GM12878 (cell line): Measurements from ENCODE around the gene ARFRP1. TPM values are rescaled to one million over a fixed set of nuclear protein-coding genes. Genes with fewer than 3 reads are reported as not detected.
A peak's percentile ranks its signal among the peaks of the same experiment; 100 is the strongest.

ENCODE experiments used
- ATAC-seq: fragments of 200-7000 bp; cut with Tn5 transposase; 3 replicates; pipeline ENCODE4 v1.9.1; 2020; ENCODE audit warnings: mild to moderate bottlenecking, moderate library complexity
- BruUV-seq: library from RNA; stranded (reverse); fragments of 400-500 nt; replicated peaks from 2 replicates; lab custom pipeline; 2021; lab: Mats Ljungman, UMichigan
- CTCF ChIA-PET: fragments of 300-600 bp; sonication (Branson Sonifier 250); formaldehyde crosslinking; extraction: SDS; loops from one replicate; lab custom pipeline; 2021; ENCODE audit warnings: inconsistent platforms; lab: Yijun Ruan, JAX
- POLR2A ChIA-PET: fragments of 350-600 bp; formaldehyde crosslinking; extraction: SDS; loops from one replicate; lab custom pipeline; 2021; ENCODE audit warnings: inconsistent platforms; lab: Charles Lee
- RAD21 ChIA-PET: fragments of 300-600 bp; sonication (Branson Sonifier 250); formaldehyde crosslinking; loops from one replicate; lab custom pipeline; 2023; ENCODE audit warnings: antibody characterized with exemption; ENCODE audit not compliant: unreplicated experiment; lab: Charles Lee
- SMC1A ChIA-PET: fragments of 300-600 bp; sonication (Branson Sonifier 250); formaldehyde crosslinking; loops from one replicate; lab custom pipeline; 2023; ENCODE audit not compliant: unreplicated experiment, uncharacterized antibody; lab: Charles Lee
- DNase-seq: peaks from one replicate; pipeline ENCODE4 v3.0.0-alpha.2; 2011; ENCODE audit warnings: low read depth, low spot score
- FAIRE-seq: peaks from 3 replicates; lab custom pipeline; 2011; peaks lifted over from hg19 to GRCh38; lab: Jason Lieb, UNC
- H2AFZ ChIP-seq: 2 replicates; pipeline ENCODE4 v1.6.0; 2011; ENCODE audit warnings: low read depth, low read length, control low read depth; ENCODE audit not compliant: control insufficient read depth
- H3K27ac ChIP-seq: 2 replicates; pipeline ENCODE4 v1.5.1; 2011; ENCODE audit warnings: control low read depth; ENCODE audit not compliant: control insufficient read depth, insufficient read depth
- H3K27me3 ChIP-seq, 2 experiments: replicated peaks in 1 of 2; 2 replicates each; pipeline versions ENCODE4 v1.6.0 to v1.6.1; 2011; ENCODE audit warnings: low read length in 1 of 2; ENCODE audit not compliant: control insufficient read depth in 2 of 2, insufficient read depth in 2 of 2
- H3K36me3 ChIP-seq, 2 experiments: 2 replicates each; pipeline ENCODE4 v1.5.1; 2011; ENCODE audit warnings: low read length in 1 of 2; ENCODE audit not compliant: control insufficient read depth in 2 of 2, insufficient read depth in 2 of 2
- H3K4me1 ChIP-seq: 2 replicates; pipeline ENCODE4 v1.6.1; 2011; ENCODE audit warnings: mild to moderate bottlenecking, low read length, moderate library complexity, mixed read lengths; ENCODE audit not compliant: control insufficient read depth, insufficient read depth
- H3K4me2 ChIP-seq: 2 replicates; pipeline ENCODE4 v1.6.0; 2011; ENCODE audit warnings: control low read depth; ENCODE audit not compliant: control insufficient read depth, insufficient read depth
- H3K4me3 ChIP-seq: fragments of 200-600 bp; sonication (generic); 2 replicates; pipeline ENCODE4 v1.5.1; 2016
- H3K79me2 ChIP-seq: 2 replicates; pipeline ENCODE4 v1.6.0; 2011; ENCODE audit warnings: low read length; ENCODE audit not compliant: control insufficient read depth, insufficient read depth
- H3K9ac ChIP-seq: 2 replicates; pipeline ENCODE4 v1.8.0; 2011; ENCODE audit warnings: low read length, control low read depth, mixed read lengths; ENCODE audit not compliant: control insufficient read depth, insufficient read depth
- H3K9me3 ChIP-seq: replicated peaks from 3 replicates; pipeline ENCODE4 v1.5.1; 2011; ENCODE audit warnings: mild to moderate bottlenecking, low read length; ENCODE audit not compliant: control insufficient read depth, insufficient read depth
- H4K20me1 ChIP-seq: 2 replicates; pipeline ENCODE4 v1.6.0; 2011; ENCODE audit not compliant: control insufficient read depth, insufficient read depth
- BRCA1 ChIP-seq: IDR thresholded peaks from 2 replicates; pipeline ENCODE4 v1.6.1; 2011; ENCODE audit warnings: low read depth, low read length, improper control_type of control experiment
- CBX5 ChIP-seq: sonication (generic); IDR thresholded peaks from 2 replicates; pipeline ENCODE4 v1.6.1; 2016; ENCODE audit warnings: low read depth, moderate library complexity, mild to moderate bottlenecking, inconsistent platforms
- EP300 ChIP-seq, 2 experiments: fragments of 150-350 bp in 1 of 2; IDR thresholded peaks; 2 replicates each; pipeline ENCODE4 v1.6.1; 2011 to 2012; ENCODE audit warnings: low read depth in 2 of 2, low read length in 2 of 2, borderline replicate concordance in 1 of 2, improper control_type of control experiment in 1 of 2, inconsistent platforms in 1 of 2; ENCODE audit not compliant: control insufficient read depth in 1 of 2
- ESRRA ChIP-seq: IDR thresholded peaks from 2 replicates; pipeline ENCODE4 v1.6.1; 2012; ENCODE audit warnings: mild to moderate bottlenecking, low read length, improper control_type of control experiment
- JUNB ChIP-seq: IDR thresholded peaks from 2 replicates; pipeline ENCODE4 v1.6.1; 2016; ENCODE audit warnings: antibody characterized with exemption, mild to moderate bottlenecking
- NRF1 ChIP-seq: conservative IDR thresholded peaks from 2 replicates; pipeline ENCODE4 v1.6.1; 2011; ENCODE audit warnings: mild to moderate bottlenecking, low read depth, low read length, improper control_type of control experiment
- RBBP5 ChIP-seq: fragments of 200-600 bp; sonication (generic); conservative IDR thresholded peaks from 2 replicates; pipeline ENCODE4 v1.6.1; 2016
- RUNX3 ChIP-seq: IDR thresholded peaks from 2 replicates; pipeline ENCODE4 v1.6.1; 2012; ENCODE audit warnings: low read length, inconsistent platforms
- SP1 ChIP-seq: IDR thresholded peaks from one replicate; pipeline ENCODE4 v1.6.1; 2011; ENCODE audit warnings: low read depth, low read length
- SREBF1 ChIP-seq: IDR thresholded peaks from 2 replicates; pipeline ENCODE4 v1.6.1; 2012; ENCODE audit warnings: mild to moderate bottlenecking, low read length
- STAT1 ChIP-seq: fragments of 450-650 bp; conservative IDR thresholded peaks from 2 replicates; pipeline ENCODE4 v1.6.1; 2014; ENCODE audit warnings: antibody characterized with exemption, mild to moderate bottlenecking
- TAF1 ChIP-seq: IDR thresholded peaks from 2 replicates; pipeline ENCODE4 v1.6.1; 2011; ENCODE audit warnings: mild to moderate bottlenecking, low read depth, low read length, borderline replicate concordance
- YBX1 ChIP-seq: fragments of 450-650 bp; IDR thresholded peaks from 2 replicates; pipeline ENCODE4 v1.6.1; 2016; ENCODE audit warnings: antibody characterized with exemption
- ZBTB40 ChIP-seq: fragments of 450-650 bp; IDR thresholded peaks from 2 replicates; pipeline ENCODE4 v1.6.1; 2016; ENCODE audit warnings: mild to moderate bottlenecking, moderate library complexity, borderline replicate concordance
- ZZZ3 ChIP-seq: IDR thresholded peaks from 2 replicates; pipeline ENCODE4 v1.6.1; 2011; ENCODE audit warnings: low read depth; ENCODE audit not compliant: control insufficient read depth, insufficient read length
- WGBS: methylation state at CpG from one replicate; pipeline ENCODE4 v1.1.6; 2016; ENCODE audit warnings: low lambda C conversion rate; ENCODE audit not compliant: insufficient replicate concordance, insufficient coverage; ENCODE audit errors: missing lambda C conversion rate; 5-methylcytosine and 5-hydroxymethylcytosine counted together
- in situ Hi-C: fragments of 300-500 bp; cut with MboI; formaldehyde crosslinking; loops from 9 replicates; pipeline ENCODE4 v1.14.3; 2018; ENCODE audit warnings: mixed read lengths
- intact Hi-C: fragments of 100-400 bp; cut with micrococcal nuclease; formaldehyde crosslinking; loops from one replicate; pipeline ENCODE4 v1.14.2; 2022; ENCODE audit not compliant: unreplicated experiment
- polyA plus RNA-seq, 11 experiments: library from polyadenylated mRNA; depleted of rRNA in 4 of 11; unstranded in 6 of 11; stranded (reverse) in 5 of 11; fragments of >200 nt; fragmentation: Nextera tagmentation in 4 of 11; fragmentation: Illumina TruSeq in 1 of 11; extraction: Ambion mirVana in 4 of 11; extraction: Trizol in 1 of 11; gene quantifications; 1 replicate in 1 of 11; 2 replicates in 10 of 11; pipeline versions ENCODE4 v1.2.1 to v1.2.3, GENCODE V29; 2011 to 2016; ENCODE audit warnings: inconsistent platforms in 2 of 11, missing spikeins in 2 of 11, low read depth in 1 of 11
- total RNA-seq, 4 experiments: library from RNA; depleted of rRNA in 3 of 4; stranded (reverse); fragments of >200 nt in 3 of 4; fragmentation: Illumina TruSeq in 1 of 4; extraction: Trizol in 1 of 4; gene quantifications; 2 replicates each; pipeline versions ENCODE4 v1.2.1 to v1.2.3, GENCODE V29; 2013 to 2021
- TF ChIP-seq, protein P1 (sequence below): IDR thresholded peaks from 2 replicates; pipeline ENCODE4 v1.6.1; 2012; ENCODE audit warnings: low read depth, low read length, improper control_type of control experiment

Gene ARFRP1
- total and polyA plus RNA-seq, 10 of the 15 experiments (the other 5 are each of a cell fraction or from before 2014, with no cell fraction given), result 0.37 to 71.7 (median 34.6) TPM

- Histone ChIP-seq H3K79me2 (peaks cover 50% of the 10 kb centered on the region), H3K4me3 (peak overlapping the region; percentile 89), H4K20me1 (no peaks in the 10 kb centered on the region), H3K27ac (peak overlapping the region; percentile 67), H2AFZ (peak overlapping the region; percentile 41), H3K4me1 (peaks cover 12% of the 10 kb centered on the region), H3K36me3 (peaks cover 5 to 27% of the 10 kb centered on the region in 2 experiments), H3K4me2 (peak overlapping the region; percentile 72), H3K9me3 (peaks cover 7% of the 10 kb centered on the region; the same call in 2 of the 3 replicates), H3K9ac (peak overlapping the region; percentile 77), H3K27me3 (no peaks in the 10 kb centered on the region)
- ChIA-PET RAD21 (interaction anchor here (0.6 to 2.4 kb wide), 17 partner anchors 10 to 353 kb away, joined by 3 to 32 read pairs (median 4); partner anchors contain the start of genes LIME1, PRPF6, PTK6 and RTEL1), SMC1A (interaction anchor here (0.6 to 2.6 kb wide), 8 partner anchors 11 to 156 kb away, joined by 3 to 14 read pairs (median 5); partner anchors contain the start of genes LIME1 and TPD52L2), CTCF (interaction anchor here (0.9 to 3.3 kb wide), 16 partner anchors 10 to 269 kb away, joined by 3 to 28 read pairs (median 5); partner anchors contain the start of genes LIME1, RTEL1, SLC2A4RG and TPD52L2), POLR2A (interaction anchor here (1.0 to 1.6 kb wide), 7 partner anchors 28 to 188 kb away, joined by 3 to 5 read pairs (median 3); partner anchors contain the start of genes LIME1, RTEL1, SLC2A4RG and TPD52L2)
- ATAC-seq, result no peak; the same call in 2 of the 3 replicates
- intact Hi-C loops (no loop called here), in situ Hi-C loops (loop anchor here (5.0 kb wide), 1 partner anchor 149 kb away; no protein-coding TSS in a partner anchor)
- 50% methylated on average over 46 of the region's 67 CpGs for WGBS
- DNase-seq, result no peak
- BruUV-seq, result TSS peak; percentile 65
- no peak for FAIRE-seq
- TF ChIP-seq SREBF1 (no peak), RUNX3 (no peak), BRCA1 (no peak), TAF1 (no peak), ZZZ3 (no peak), EP300 (IDR thresholded peaks at IDR 0.05; ENCODE audit: borderline replicate concordance in 1 of 2, control insufficient read depth in 1 of 2, low read depth in 2 of 2, low read length in 2 of 2) (no peak), NRF1 (no peak), ZBTB40 (no peak), YBX1 (no peak), RBBP5 (no peak), SP1 (no peak), CBX5 (no peak), STAT1 (no peak), JUNB (no peak), ESRRA (no peak)
- TF ChIP-seq, protein P1, sequence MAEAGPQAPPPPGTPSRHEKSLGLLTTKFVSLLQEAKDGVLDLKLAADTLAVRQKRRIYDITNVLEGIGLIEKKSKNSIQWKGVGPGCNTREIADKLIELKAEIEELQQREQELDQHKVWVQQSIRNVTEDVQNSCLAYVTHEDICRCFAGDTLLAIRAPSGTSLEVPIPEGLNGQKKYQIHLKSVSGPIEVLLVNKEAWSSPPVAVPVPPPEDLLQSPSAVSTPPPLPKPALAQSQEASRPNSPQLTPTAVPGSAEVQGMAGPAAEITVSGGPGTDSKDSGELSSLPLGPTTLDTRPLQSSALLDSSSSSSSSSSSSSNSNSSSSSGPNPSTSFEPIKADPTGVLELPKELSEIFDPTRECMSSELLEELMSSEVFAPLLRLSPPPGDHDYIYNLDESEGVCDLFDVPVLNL, result no peak
These were observed 749 bp upstream of the ARFRP1 start for GRCh38 chr20:63708301-63709148.
